Panc1 (cell line): ENCODE measurements around the gene FAM228A. TPM values are rescaled to one million over a fixed set of nuclear protein-coding genes. Genes with fewer than 3 reads are reported as not detected.

Experiments
- ATAC-seq: fragments of 200-7000 bp; cut with Tn5 transposase; 2 replicates; pipeline ENCODE4 v1.9.1; 2020; ENCODE audit warnings: mild to moderate bottlenecking, moderate library complexity
- BruUV-seq: library from RNA; stranded (reverse); fragments of 400-500 nt; replicated peaks from 2 replicates; lab custom pipeline; 2021; lab: Mats Ljungman, UMichigan
- CTCF ChIA-PET: fragments of 300-600 bp; sonication (Branson Sonifier 250); formaldehyde crosslinking; loops from one replicate; lab custom pipeline; 2022; ENCODE audit warnings: antibody characterized with exemption; lab: Charles Lee
- POLR2A ChIA-PET: fragments of 300-600 bp; sonication (Branson Sonifier 250); formaldehyde crosslinking; loops from one replicate; lab custom pipeline; 2022; ENCODE audit warnings: antibody characterized with exemption; lab: Charles Lee
- DNase-seq: peaks from one replicate; pipeline ENCODE4 v3.0.0-alpha.2; 2010; ENCODE audit warnings: low read depth, low spot score
- H3K27ac ChIP-seq: 2 replicates; pipeline ENCODE4 v1.5.1; 2011; ENCODE audit warnings: mild to moderate bottlenecking, low read length, inconsistent platforms
- H3K27me3 ChIP-seq: fragments of 200-500 bp; sonication (Bioruptor generic); 2 replicates; pipeline ENCODE4 v1.6.0; 2014; ENCODE audit warnings: low read length, inconsistent platforms; ENCODE audit not compliant: control insufficient read depth, insufficient read depth
- H3K36me3 ChIP-seq: fragments of 200-500 bp; sonication (Bioruptor generic); 2 replicates; pipeline ENCODE4 v1.5.1; 2014; ENCODE audit warnings: inconsistent platforms, mild to moderate bottlenecking, low read length, moderate library complexity; ENCODE audit not compliant: control insufficient read depth, insufficient read depth
- H3K4me1 ChIP-seq: 2 replicates; pipeline ENCODE4 v1.5.1; 2011; ENCODE audit warnings: inconsistent platforms, mild to moderate bottlenecking, low read length, moderate library complexity; ENCODE audit not compliant: control insufficient read depth, insufficient read depth
- H3K4me3 ChIP-seq, 2 experiments: 2 replicates each; pipeline ENCODE4 v1.5.1; 2011 to 2012; ENCODE audit warnings: low read depth in 2 of 2, low read length in 2 of 2, mild to moderate bottlenecking in 2 of 2, inconsistent platforms in 1 of 2, moderate library complexity in 1 of 2
- H3K9me3 ChIP-seq: fragments of 200-500 bp; sonication (Bioruptor generic); 2 replicates; pipeline ENCODE4 v1.5.1; 2014; ENCODE audit warnings: low read depth, mild to moderate bottlenecking, inconsistent platforms, low read length, moderate library complexity; ENCODE audit not compliant: control insufficient read depth, insufficient read depth
- CTCF ChIP-seq: fragments of 450-650 bp; IDR thresholded peaks from 2 replicates; pipeline ENCODE4 v1.5.1; 2017; ENCODE audit warnings: mild to moderate bottlenecking
- POLR2AphosphoS5 ChIP-seq: IDR thresholded peaks from 2 replicates; pipeline ENCODE4 v1.6.1; 2012; ENCODE audit warnings: mild to moderate bottlenecking, low read depth, low read length, moderate library complexity
- REST ChIP-seq, 2 experiments: IDR thresholded peaks; 2 replicates each; pipeline ENCODE4 v1.6.1; 2011 to 2012; ENCODE audit warnings: low read depth in 2 of 2, control low read depth in 1 of 2, low read length in 1 of 2, mild to moderate bottlenecking in 1 of 2, moderate library complexity in 1 of 2; ENCODE audit not compliant: insufficient read depth in 1 of 2
- SIN3A ChIP-seq: IDR thresholded peaks from 2 replicates; pipeline ENCODE4 v1.6.1; 2012; ENCODE audit warnings: low read depth, mild to moderate bottlenecking, low read length, moderate library complexity, borderline replicate concordance; ENCODE audit not compliant: insufficient read depth
- TCF7L2 ChIP-seq: IDR thresholded peaks from 2 replicates; pipeline ENCODE4 v1.6.1; 2011; ENCODE audit warnings: mild to moderate bottlenecking, low read depth, low read length, inconsistent platforms
- in situ Hi-C: cut with HindIII; loops from 2 replicates; pipeline ENCODE4 v1.10.0; 2016; ENCODE audit warnings: low sequenced_read_pairs, low pct_unique_long_range_greater_than_20kb
- intact Hi-C: fragments of 100-400 bp; cut with micrococcal nuclease; formaldehyde crosslinking; loops from one replicate; pipeline ENCODE4 v1.10.0; 2022; ENCODE audit not compliant: unreplicated experiment
- total RNA-seq: library from RNA; stranded (reverse); gene quantifications from one replicate; pipeline ENCODE4 v1.2.1, GENCODE V29; 2021; ENCODE audit not compliant: unreplicated experiment

The FAM228A gene
- total RNA-seq, 1 experiment from 2014 or later = not detected

DNA sequence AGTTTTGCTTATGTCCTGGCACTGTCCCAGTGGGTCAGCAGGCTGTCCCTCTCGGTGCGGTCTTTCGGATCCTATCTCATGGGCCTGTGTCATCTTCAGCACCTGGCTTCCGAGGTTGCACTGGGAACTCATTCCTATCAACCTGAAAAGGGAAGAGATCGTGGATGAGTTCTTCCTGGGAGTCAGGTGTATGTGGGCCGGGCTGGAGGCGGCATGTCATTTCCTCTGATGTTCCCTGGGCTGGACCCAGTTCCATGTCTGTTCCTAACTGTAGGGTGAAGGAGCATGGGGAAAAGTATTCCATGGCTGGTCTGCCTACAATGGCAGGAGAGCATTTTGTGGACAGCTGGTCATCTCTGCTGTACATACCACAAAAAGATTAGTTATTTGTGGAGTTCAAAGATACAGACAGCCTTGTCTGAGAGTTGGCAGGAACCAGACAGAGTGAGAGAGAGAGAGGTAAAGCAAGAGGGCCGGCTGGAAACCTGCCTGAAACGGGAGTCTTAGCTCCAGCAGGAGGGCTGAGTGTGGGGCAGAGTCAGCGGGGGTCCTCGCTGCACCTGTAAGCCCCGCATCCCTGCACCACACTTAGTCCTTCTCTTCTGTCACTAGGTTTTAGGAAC lies 25.2 kb downstream of the FAM228A start:
- Histone ChIP-seq H3K4me1 (no peaks in the 10 kb centered on the region), H3K36me3 (no peaks in the 10 kb centered on the region; the same call in 1 of the 2 replicates), H3K27ac (no peak overlapping the region), H3K4me3 (no peak overlapping the region), H3K9me3 (no peaks in the 10 kb centered on the region), H3K27me3 (no peaks in the 10 kb centered on the region)
- no peak for DNase-seq
- BruUV-seq = no TSS peak
- intact Hi-C loops = no loop called here
- CTCF ChIA-PET = no interaction called here
- no peak for TF ChIP-seq POLR2AphosphoS5
- TF ChIP-seq SIN3A = no peak
- no peak for TF ChIP-seq CTCF
- no peak for TF ChIP-seq REST (IDR thresholded peaks at IDR 0.05; ENCODE audit: insufficient read depth in 1 of 2, low read depth in 2 of 2, low read length in 1 of 2)
- TF ChIP-seq TCF7L2 = no peak
- POLR2A ChIA-PET = no interaction called here
- no peak for ATAC-seq
- in situ Hi-C loops = no loop called here

DNA sequence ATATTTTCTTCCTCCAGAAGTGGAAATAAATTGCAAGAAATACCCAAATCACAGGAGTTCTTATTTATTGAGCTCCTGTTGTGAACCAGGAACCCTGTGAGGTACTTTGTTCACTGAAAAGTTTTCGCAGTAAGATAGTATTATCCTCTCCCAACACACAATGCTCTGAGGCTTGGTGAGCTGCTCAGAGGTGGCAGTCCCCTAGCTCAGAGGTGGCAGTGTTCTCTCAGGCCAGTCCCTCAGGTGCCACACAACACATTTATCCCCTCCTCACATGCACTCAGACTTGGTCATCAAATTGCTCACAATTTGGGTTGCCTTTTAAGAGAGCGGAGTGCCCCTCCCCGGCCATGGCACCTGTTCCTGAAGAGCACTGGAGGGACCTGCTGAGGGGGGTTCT lies 25.9 kb downstream of the FAM228A start:
- BruUV-seq = no TSS peak
- CTCF ChIA-PET = no interaction called here
- intact Hi-C loops = no loop called here
- H3K4me3 ChIP-seq = no peak overlapping the region
- no peak overlapping the region for H3K27ac ChIP-seq
- ATAC-seq = no peak; the same call in 1 of the 2 replicates
- no peaks in the 10 kb centered on the region for H3K9me3 ChIP-seq
- H3K4me1 ChIP-seq = no peaks in the 10 kb centered on the region
- DNase-seq = no peak
- H3K36me3 ChIP-seq = no peaks in the 10 kb centered on the region; the same call in 1 of the 2 replicates
- POLR2A ChIA-PET = no interaction called here
- in situ Hi-C loops = no loop called here
- no peaks in the 10 kb centered on the region for H3K27me3 ChIP-seq
- TF ChIP-seq SIN3A = no peak
- no peak for TF ChIP-seq REST (IDR thresholded peaks at IDR 0.05; ENCODE audit: insufficient read depth in 1 of 2, low read depth in 2 of 2, low read length in 1 of 2)
- no peak for TF ChIP-seq POLR2AphosphoS5
- no peak for TF ChIP-seq CTCF
- TF ChIP-seq TCF7L2 = no peak
